Ovary (tissue), 9 donors: ENCODE results near the gene PDP2. TPM values are rescaled to one million over a fixed set of nuclear protein-coding genes. Genes with fewer than 3 reads are reported as not detected.

Experiments used
- DNase-seq, 5 donors: peaks; one replicate each; pipeline ENCODE4 v3.0.0-alpha.2; 2019 to 2020
- H3K27ac ChIP-seq, 2 donors: fragments of 200-600 bp; one replicate each; pipeline versions ENCODE4 v1.5.1 to v1.8.0; 2019 to 2022
- H3K27me3 ChIP-seq: fragments of 200-600 bp; one replicate; pipeline ENCODE4 v1.8.0; 2022
- H3K36me3 ChIP-seq: fragments of 200-600 bp; sonication (generic); one replicate; pipeline ENCODE4 v1.5.1; 2019
- H3K4me1 ChIP-seq: one replicate; pipeline ENCODE4 v1.8.1; 2013; ENCODE audit warnings: mild to moderate bottlenecking, moderate library complexity; ENCODE audit not compliant: insufficient read depth
- H3K4me3 ChIP-seq: fragments of 200-600 bp; sonication (generic); one replicate; pipeline ENCODE4 v1.5.1; 2017
- H3K9me3 ChIP-seq, 2 donors: fragments of 200-600 bp in 1 of 2; sonication (generic) in 1 of 2; one replicate each; pipeline versions ENCODE4 v1.5.1 to v1.8.1; 2013 to 2019; ENCODE audit warnings: mild to moderate bottlenecking in 1 of 2, moderate library complexity in 1 of 2
- EP300 ChIP-seq: sonication (generic); formaldehyde crosslinking; IDR thresholded peaks from one replicate; pipeline ENCODE4 v1.6.1; 2017; ENCODE audit warnings: antibody characterized with exemption
- POLR2A ChIP-seq: fragments of 450-650 bp; IDR thresholded peaks from one replicate; pipeline ENCODE4 v1.6.1; 2017; ENCODE audit warnings: antibody characterized with exemption, mild to moderate bottlenecking, moderate library complexity
- WGBS, 3 donors: extraction: QIAGEN DNeasy Blood & Tissue Kit in 1 of 3; methylation state at CpG; one replicate each; pipeline versions ENCODE4 v1.1.5 to v1.1.7; 2013 to 2017; 5-methylcytosine and 5-hydroxymethylcytosine counted together
- intact Hi-C, 4 donors: fragments of 100-400 bp; cut with DNase I; formaldehyde crosslinking; loops; one replicate each; pipeline versions ENCODE4 v1.11.0 to v1.15.1; 2022 to 2023
- polyA plus RNA-seq, 2 donors: library from polyadenylated mRNA; stranded (reverse); fragments of 200-250 nt in 1 of 2; fragments of 350-450 nt in 1 of 2; fragmentation: Illumina TruSeq in 1 of 2; extraction: RNeasy Lipid Tissue Mini Kit (QIAGEN cat#74804) in 1 of 2; gene quantifications; one replicate each; pipeline ENCODE4 v1.2.3, GENCODE V29; 2013 to 2014
- total RNA-seq, 7 donors: library from RNA; depleted of rRNA in 2 of 7; stranded (reverse); fragments of >200 nt in 2 of 7; fragmentation: NEBNext Ultra II Directional in 3 of 7; extraction: Animal tissue kit (Norgen Biotek cat#: 25700) in 3 of 7; gene quantifications; one replicate each; pipeline versions ENCODE4 v1.1.0 to v1.2.4, GENCODE V29; 2016 to 2023
- TF ChIP-seq, protein P1 (sequence below), 3 donors: fragments of 450-650 bp in 2 of 3; fragments of 200-600 bp in 1 of 3; IDR thresholded peaks; one replicate each; pipeline versions ENCODE4 v1.5.1 to v1.8.0; 2016 to 2022; ENCODE audit warnings: antibody characterized with exemption in 3 of 3, mild to moderate bottlenecking in 1 of 3
- donor health status: DM: no; HTN: no; CAD: no; lungs with moderate emphysema.
- donor health status: DM: no; HTN: no; CAD: no.
- donor health status: Bipolar disorder and iron deficiency.
- donor health status: DM: yes; HTN: yes; CAD: no.
- donor health status: DM: no; HTN: no; CAD: no.
- donor health status: DM: yes; HTN: yes; CAD: no.

PDP2 gene
- total and polyA plus RNA-seq, 9 donors = 3.9 to 27.9 (median 18.5) TPM

DNA sequence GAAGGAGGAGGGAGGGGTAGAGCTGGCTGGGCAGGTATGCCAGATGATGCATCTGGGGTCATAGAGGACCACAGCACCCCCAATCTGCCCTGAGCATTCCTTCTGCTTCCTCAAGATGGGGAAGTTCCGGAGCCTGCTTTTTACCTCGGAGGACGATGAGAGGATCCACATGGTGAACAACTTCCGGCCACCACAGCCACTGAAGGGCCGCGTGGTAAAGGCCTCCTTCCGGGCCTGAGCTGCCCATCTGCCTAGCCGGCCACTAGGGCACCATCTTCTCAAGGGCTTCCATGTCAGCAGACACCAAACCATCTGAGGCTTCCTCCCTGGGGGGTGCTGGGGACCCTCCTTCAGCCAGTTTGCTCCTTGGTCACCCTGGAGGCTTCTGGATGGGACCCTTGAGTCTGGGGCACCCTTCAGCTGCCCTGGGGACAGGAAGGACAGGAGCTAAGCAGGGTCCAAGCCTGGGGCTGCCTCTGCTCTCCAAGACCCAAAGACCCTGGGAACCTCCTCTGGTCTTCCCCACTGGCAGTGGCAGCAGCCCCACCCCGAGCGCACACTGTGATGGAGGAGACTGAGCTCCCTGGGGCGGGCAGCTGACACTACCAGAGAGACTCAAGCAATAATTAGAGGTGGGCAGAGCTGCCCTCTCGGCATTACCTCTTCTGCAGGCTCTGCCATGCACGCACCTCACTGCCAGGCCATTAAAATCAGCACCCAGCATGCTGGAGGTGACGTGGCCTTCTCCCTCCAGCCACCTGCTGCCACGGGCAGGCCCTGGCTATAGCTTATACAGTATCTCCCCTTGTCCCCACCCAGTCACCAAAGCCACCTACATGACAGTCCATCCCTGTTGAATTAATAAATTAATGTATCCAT is 26.8 kb upstream of the PDP2 start:
- Histone ChIP-seq H3K9me3 (no peaks in the 10 kb centered on the region), H3K4me3 (no peak overlapping the region), H3K27me3 (no peaks in the 10 kb centered on the region), H3K27ac (no peak overlapping the region), H3K4me1 (no peaks in the 10 kb centered on the region), H3K36me3 (no peaks in the 10 kb centered on the region)
- TF ChIP-seq EP300 = no peak
- no peak for TF ChIP-seq POLR2A
- TF ChIP-seq, protein P1, sequence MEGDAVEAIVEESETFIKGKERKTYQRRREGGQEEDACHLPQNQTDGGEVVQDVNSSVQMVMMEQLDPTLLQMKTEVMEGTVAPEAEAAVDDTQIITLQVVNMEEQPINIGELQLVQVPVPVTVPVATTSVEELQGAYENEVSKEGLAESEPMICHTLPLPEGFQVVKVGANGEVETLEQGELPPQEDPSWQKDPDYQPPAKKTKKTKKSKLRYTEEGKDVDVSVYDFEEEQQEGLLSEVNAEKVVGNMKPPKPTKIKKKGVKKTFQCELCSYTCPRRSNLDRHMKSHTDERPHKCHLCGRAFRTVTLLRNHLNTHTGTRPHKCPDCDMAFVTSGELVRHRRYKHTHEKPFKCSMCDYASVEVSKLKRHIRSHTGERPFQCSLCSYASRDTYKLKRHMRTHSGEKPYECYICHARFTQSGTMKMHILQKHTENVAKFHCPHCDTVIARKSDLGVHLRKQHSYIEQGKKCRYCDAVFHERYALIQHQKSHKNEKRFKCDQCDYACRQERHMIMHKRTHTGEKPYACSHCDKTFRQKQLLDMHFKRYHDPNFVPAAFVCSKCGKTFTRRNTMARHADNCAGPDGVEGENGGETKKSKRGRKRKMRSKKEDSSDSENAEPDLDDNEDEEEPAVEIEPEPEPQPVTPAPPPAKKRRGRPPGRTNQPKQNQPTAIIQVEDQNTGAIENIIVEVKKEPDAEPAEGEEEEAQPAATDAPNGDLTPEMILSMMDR (IDR thresholded peaks at IDR 0.05) = no peak
- intact Hi-C loops = no loop called here
- DNase-seq = peak in 1 of 5 donors; percentile 6
- WGBS, 3 donors = 85 to 88% (median 85%) methylated on average over 15 of the region's 15 CpGs

DNA sequence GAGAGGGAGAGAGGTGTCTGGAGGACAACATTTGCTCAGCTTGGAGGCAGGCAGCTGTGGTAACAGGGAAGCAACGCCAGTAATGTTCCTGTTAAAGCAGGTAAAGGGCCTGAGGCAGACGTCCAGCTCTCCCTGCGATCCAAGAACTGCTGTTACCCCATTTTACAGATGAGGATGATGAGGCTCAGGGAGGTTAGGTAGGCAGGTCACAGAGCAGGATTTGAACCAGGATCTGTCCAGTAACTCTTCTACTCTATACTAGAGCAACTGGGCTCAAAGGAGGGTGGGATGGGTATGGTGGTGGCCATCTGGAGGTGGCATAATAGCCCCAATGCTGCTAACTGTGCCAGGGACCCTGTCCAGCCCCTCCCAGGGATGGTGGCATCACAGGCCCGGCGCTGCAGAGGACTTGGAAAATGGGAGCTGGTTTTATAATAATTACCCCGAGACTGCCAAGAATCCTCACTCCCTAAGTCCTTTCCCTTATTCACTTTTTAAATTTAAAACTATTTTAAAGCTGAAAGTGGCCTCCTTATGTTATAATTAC is 24.1 kb upstream of the PDP2 start:
- intact Hi-C loops = no loop called here
- H3K27ac ChIP-seq = no peak overlapping the region
- TF ChIP-seq POLR2A = no peak
- TF ChIP-seq, protein P1 (IDR thresholded peaks at IDR 0.05) = no peak
- TF ChIP-seq EP300 = no peak
- H3K4me3 ChIP-seq = no peak overlapping the region
- H3K36me3 ChIP-seq = no peaks in the 10 kb centered on the region
- WGBS, 3 donors = 88 to 96% (median 89%) methylated on average over 6 of the region's 6 CpGs
- H3K27me3 ChIP-seq = no peaks in the 10 kb centered on the region
- no peaks in the 10 kb centered on the region for H3K9me3 ChIP-seq
- peak in 1 of 5 donors; percentile 4 for DNase-seq
- H3K4me1 ChIP-seq = no peaks in the 10 kb centered on the region

DNA sequence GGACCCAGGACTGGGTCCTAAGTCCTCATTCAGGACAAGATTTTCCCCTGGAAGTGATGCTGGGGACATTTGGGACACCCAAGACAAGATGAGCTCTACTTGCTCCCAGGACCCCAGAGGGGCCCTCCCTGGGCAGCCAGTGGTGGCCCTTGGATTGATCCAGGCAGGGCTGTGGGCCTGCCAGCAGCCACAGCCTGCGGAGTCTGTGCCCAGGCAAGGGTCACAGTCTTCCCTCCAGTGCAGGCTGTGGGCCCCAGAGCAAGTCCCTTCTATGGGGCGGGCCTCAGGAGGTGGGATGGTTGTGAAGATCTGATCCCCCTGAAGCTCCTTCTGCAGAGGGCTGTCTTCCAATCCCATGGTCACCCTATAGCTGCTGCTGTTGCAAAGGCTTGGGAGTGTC is 23.5 kb upstream of the PDP2 start:
- Histone ChIP-seq H3K4me3 (no peak overlapping the region), H3K27ac (no peak overlapping the region), H3K4me1 (no peaks in the 10 kb centered on the region), H3K36me3 (no peaks in the 10 kb centered on the region), H3K9me3 (no peaks in the 10 kb centered on the region), H3K27me3 (no peaks in the 10 kb centered on the region)
- WGBS, 3 donors = 90 to 100% methylated on average over 2 of the region's 2 CpGs; no CpG with 5 or more reads in 1 of the 3 donors
- TF ChIP-seq, protein P1 (IDR thresholded peaks at IDR 0.05) = no peak
- TF ChIP-seq POLR2A (no peak), EP300 (no peak)
- intact Hi-C loops = no loop called here
- DNase-seq = no peak

DNA sequence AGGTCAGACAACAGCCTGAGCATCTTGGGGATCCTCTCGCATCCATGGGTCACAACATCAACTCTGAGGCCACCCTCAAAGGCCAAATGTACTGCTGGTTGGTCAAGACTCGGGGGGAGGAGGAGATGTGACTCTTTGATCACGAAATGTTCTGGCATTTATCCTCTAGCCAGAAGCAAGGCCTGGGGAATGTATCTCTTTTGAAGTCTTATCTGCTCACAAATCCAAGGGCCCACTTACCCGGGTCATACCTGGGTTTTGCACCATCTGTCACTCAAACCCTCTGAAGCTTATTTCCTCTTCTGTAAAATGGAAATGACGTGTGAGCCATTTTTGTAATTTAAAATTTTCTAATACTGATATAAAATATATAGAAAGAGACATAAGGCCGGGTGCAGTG is 22.9 kb upstream of the PDP2 start:
- no peaks in the 10 kb centered on the region for H3K36me3 ChIP-seq

More for the DNA sequence above, 22.9 kb upstream of the PDP2 start:
- Histone ChIP-seq H3K9me3 (no peaks in the 10 kb centered on the region), H3K4me1 (no peaks in the 10 kb centered on the region), H3K27ac (no peak overlapping the region), H3K27me3 (no peaks in the 10 kb centered on the region), H3K4me3 (no peak overlapping the region)
- 77 to 84% (median 80%) methylated on average over 6 of the region's 6 CpGs for WGBS, 3 donors
- intact Hi-C loops = no loop called here
- no peak for TF ChIP-seq POLR2A
- TF ChIP-seq EP300 = no peak
- DNase-seq = no peak
